ENCODE data around the gene CACFD1.

The CACFD1 gene

DNA sequence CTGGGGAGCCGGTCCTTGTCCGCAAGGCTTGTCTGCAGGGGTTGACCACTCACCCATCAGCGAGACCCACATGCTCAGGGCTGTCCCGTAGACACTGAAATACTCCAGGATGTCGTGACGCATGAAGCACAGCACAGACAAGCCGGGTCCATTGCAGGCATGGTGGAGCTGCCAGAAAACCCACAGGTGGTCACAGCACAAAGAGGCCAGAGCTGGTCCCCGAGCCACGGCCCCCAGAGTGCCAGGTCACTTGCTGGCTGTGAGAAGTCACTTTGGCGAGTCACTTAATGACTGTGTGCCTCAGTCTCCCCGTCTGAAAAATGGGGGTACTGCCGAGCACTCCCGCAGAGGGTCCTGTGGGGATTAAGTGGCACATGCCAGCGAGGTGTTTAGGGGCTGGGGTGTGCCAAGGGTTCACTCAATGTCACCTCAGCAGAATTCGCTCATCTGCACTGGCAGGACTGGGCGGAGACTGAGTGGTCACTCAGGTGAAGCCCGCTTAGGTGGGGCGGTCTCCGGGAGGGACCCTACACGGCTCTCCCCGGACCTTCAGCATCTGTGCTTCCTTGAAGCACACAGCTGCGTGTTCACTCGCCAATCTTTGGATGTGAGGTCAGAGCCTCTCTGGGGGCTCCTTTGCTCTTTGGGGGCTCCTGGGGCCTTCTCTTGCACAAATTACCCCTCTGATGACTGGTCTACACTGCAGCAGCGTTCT, 60.5 kb downstream of the CACFD1 start:
- DNase-seq, result no peak
